HL-60 (cell line): ENCODE measurements around the gene SLC45A1.

Source experiments
- CTCF ChIP-seq: IDR thresholded peaks from one replicate; pipeline ENCODE4 v1.5.1; 2011; ENCODE audit warnings: low read length, control low read depth, inconsistent platforms; ENCODE audit not compliant: insufficient read depth
- GABPA ChIP-seq: IDR thresholded peaks from 2 replicates; pipeline ENCODE4 v1.6.1; 2012; ENCODE audit warnings: low read depth
- REST ChIP-seq: IDR thresholded peaks from 2 replicates; pipeline ENCODE4 v1.6.1; 2012; ENCODE audit warnings: low read depth; ENCODE audit not compliant: insufficient replicate concordance

GRCh38 chr1:8333246-8333987 lies 15.5 kb downstream of the SLC45A1 start:
- no peak for TF ChIP-seq CTCF
- no peak for TF ChIP-seq REST
- TF ChIP-seq GABPA = no peak
